Spleen (tissue), 11 donors: ENCODE results near the gene MYOM3. TPM values are rescaled to one million over a fixed set of nuclear protein-coding genes. Genes with fewer than 3 reads are reported as not detected.

Experiments
- DNase-seq: peaks from one replicate; pipeline ENCODE4 v3.0.0-alpha.2; 2020
- H3K27ac ChIP-seq, 8 donors: fragments of 200-600 bp; sonication (generic) in 7 of 8; 1 replicate in 4 of 8; 2 replicates in 4 of 8; pipeline versions ENCODE4 v1.5.0 to v1.8.0; 2016 to 2021; ENCODE audit warnings: inconsistent platforms in 4 of 8, mild to moderate bottlenecking in 4 of 8, moderate library complexity in 1 of 8
- H3K27me3 ChIP-seq, 7 donors: fragments of 200-600 bp; sonication (generic) in 6 of 7; replicated peaks in 1 of 7; 1 replicate in 4 of 7; 2 replicates in 3 of 7; pipeline versions ENCODE4 v1.5.0 to v1.8.0; 2016 to 2021; ENCODE audit warnings: inconsistent platforms in 3 of 7, mild to moderate bottlenecking in 1 of 7
- H3K36me3 ChIP-seq, 6 donors: fragments of 200-600 bp; sonication (generic) in 5 of 6; 1 replicate in 4 of 6; 2 replicates in 2 of 6; pipeline versions ENCODE4 v1.5.0 to v1.8.0; 2016 to 2021; ENCODE audit warnings: inconsistent platforms in 2 of 6
- H3K4me1 ChIP-seq, 6 donors: fragments of 200-600 bp; sonication (generic) in 5 of 6; 1 replicate in 3 of 6; 2 replicates in 3 of 6; pipeline versions ENCODE4 v1.5.0 to v1.8.0; 2016 to 2021; ENCODE audit warnings: inconsistent platforms in 3 of 6
- H3K4me3 ChIP-seq, 8 donors: fragments of 200-600 bp; sonication (generic) in 7 of 8; 1 replicate in 4 of 8; 2 replicates in 4 of 8; pipeline versions ENCODE4 v1.5.0 to v1.8.0; 2016 to 2021; ENCODE audit warnings: inconsistent platforms in 4 of 8, mild to moderate bottlenecking in 4 of 8, moderate library complexity in 2 of 8
- H3K9me3 ChIP-seq, 8 donors: fragments of 200-600 bp; sonication (generic) in 7 of 8; 1 replicate in 4 of 8; 2 replicates in 4 of 8; pipeline versions ENCODE4 v1.5.0 to v1.8.0; 2016 to 2021; ENCODE audit warnings: inconsistent platforms in 4 of 8
- CTCF ChIP-seq, 11 experiments: fragments of 200-600 bp in 7 of 11; fragments of 450-650 bp in 4 of 11; sonication (generic) in 4 of 11; IDR thresholded peaks in 8 of 11; conservative IDR thresholded peaks in 3 of 11; 1 replicate in 7 of 11; 2 replicates in 4 of 11; pipeline versions ENCODE4 v1.4.0 to v1.8.0; 2016 to 2021; ENCODE audit warnings: antibody characterized with exemption in 11 of 11, inconsistent platforms in 4 of 11, mild to moderate bottlenecking in 1 of 11
- POLR2A ChIP-seq, 3 donors: fragments of 450-650 bp; IDR thresholded peaks; one replicate each; pipeline ENCODE4 v1.5.1; 2017; ENCODE audit warnings: antibody characterized with exemption in 3 of 3, mild to moderate bottlenecking in 1 of 3
- POLR2AphosphoS5 ChIP-seq, 3 donors: sonication (generic); formaldehyde crosslinking; IDR thresholded peaks; one replicate each; pipeline ENCODE4 v1.5.1; 2017; ENCODE audit warnings: antibody characterized with exemption in 3 of 3
- WGBS, 5 donors: extraction: QIAGEN DNeasy Blood & Tissue Kit in 3 of 5; methylation state at CpG; one replicate each; pipeline versions ENCODE4 v1.1.5 to v1.1.7; 2013 to 2018; 5-methylcytosine and 5-hydroxymethylcytosine counted together
- intact Hi-C: fragments of 100-400 bp; cut with DNase I; formaldehyde crosslinking; loops from one replicate; pipeline ENCODE4 v1.15.0; 2023; ENCODE audit warnings: low total_unique reads
- polyA plus RNA-seq, 3 donors: library from polyadenylated mRNA; stranded (reverse); fragments of 200-250 nt; gene quantifications; one replicate each; pipeline ENCODE4 v1.2.1, GENCODE V29; 2013
- total RNA-seq, 7 donors: library from RNA; depleted of rRNA in 3 of 7; stranded (reverse); fragments of >200 nt in 3 of 7; fragmentation: NEBNext Ultra II Directional in 4 of 7; extraction: Animal tissue kit (Norgen Biotek cat#: 25700) in 4 of 7; gene quantifications; one replicate each; pipeline versions ENCODE4 v1.1.0 to v1.2.1, GENCODE V29; 2016 to 2021
- donor health status: healthy with polysubstance abuse.
- donor health status: DM: no; HTN: no; CAD: no; lungs with moderate emphysema.
- donor health status: DM: no; HTN: no; CAD: no.
- donor health status: Bipolar disorder and iron deficiency.
- donor health status: healthy.
- donor health status: DM: no; HTN: no; CAD: no.
- donor health status: DM: yes; HTN: yes; CAD: no.

The MYOM3 gene
- total and polyA plus RNA-seq, 10 donors, result 0.02 to 0.06 (median 0.06) TPM; not detected in 7

- Histone ChIP-seq H3K36me3 (no peaks in the 10 kb centered on the region), H3K9me3 (no peaks in the 10 kb centered on the region), H3K27me3 (peaks cover 0 to 29% (median 0%) of the 10 kb centered on the region in 7 donors), H3K27ac (no peak overlapping the region), H3K4me1 (peaks cover 0 to 7% (median 2%) of the 10 kb centered on the region in 6 donors), H3K4me3 (no peak overlapping the region)
- WGBS, 5 donors, result 90 to 96% (median 93%) methylated on average over 7 of the region's 7 CpGs
- intact Hi-C loops, result no loop called here
- DNase-seq, result peak; percentile 23
- no peak for TF ChIP-seq CTCF (IDR thresholded peaks at IDR 0.05 in 8 of 11, conservative IDR thresholded peaks at IDR 0.05 in 3 of 11)
- no peak for TF ChIP-seq POLR2A (IDR thresholded peaks at IDR 0.05)
Measured at GRCh38 chr1:24122776-24123175, 10.8 kb upstream of the MYOM3 start.

- Histone ChIP-seq H3K9me3 (no peaks in the 10 kb centered on the region), H3K27me3 (peaks cover 0 to 41% (median 0%) of the 10 kb centered on the region in 7 donors), H3K36me3 (no peaks in the 10 kb centered on the region), H3K4me3 (no peak overlapping the region), H3K27ac (no peak overlapping the region), H3K4me1 (peaks cover 0 to 7% (median 2%) of the 10 kb centered on the region in 6 donors)
- DNase-seq, result peak; percentile 58
- 79 to 94% (median 85%) methylated on average over 14 of the region's 14 CpGs for WGBS, 5 donors
- intact Hi-C loops, result no loop called here
- no peak for TF ChIP-seq CTCF (IDR thresholded peaks at IDR 0.05 in 8 of 11, conservative IDR thresholded peaks at IDR 0.05 in 3 of 11)
- no peak for TF ChIP-seq POLR2AphosphoS5 (IDR thresholded peaks at IDR 0.05)
- TF ChIP-seq POLR2A (IDR thresholded peaks at IDR 0.05), result no peak
Measured at GRCh38 chr1:24121406-24121805, 9.5 kb upstream of the MYOM3 start.

GRCh38 chr1:24120965-24121364 is 9.0 kb upstream of the MYOM3 start:
- intact Hi-C loops, result no loop called here

More at GRCh38 chr1:24120965-24121364, 9.0 kb upstream of the MYOM3 start:
- TF ChIP-seq CTCF (IDR thresholded peaks at IDR 0.05 in 8 of 11, conservative IDR thresholded peaks at IDR 0.05 in 3 of 11) (no peak), POLR2AphosphoS5 (IDR thresholded peaks at IDR 0.05) (no peak), POLR2A (IDR thresholded peaks at IDR 0.05) (no peak)
- Histone ChIP-seq H3K27ac (no peak overlapping the region), H3K4me1 (peaks cover 0 to 7% (median 2%) of the 10 kb centered on the region in 6 donors), H3K36me3 (no peaks in the 10 kb centered on the region), H3K9me3 (no peaks in the 10 kb centered on the region), H3K4me3 (no peak overlapping the region), H3K27me3 (peaks cover 0 to 45% (median 0%) of the 10 kb centered on the region in 7 donors)
- WGBS, 5 donors, result 50 to 81% (median 74%) methylated on average over 3 of the region's 3 CpGs
- DNase-seq, result no peak
